ENCODE measurements around the gene ST6GALNAC4.

ST6GALNAC4 gene

DNA sequence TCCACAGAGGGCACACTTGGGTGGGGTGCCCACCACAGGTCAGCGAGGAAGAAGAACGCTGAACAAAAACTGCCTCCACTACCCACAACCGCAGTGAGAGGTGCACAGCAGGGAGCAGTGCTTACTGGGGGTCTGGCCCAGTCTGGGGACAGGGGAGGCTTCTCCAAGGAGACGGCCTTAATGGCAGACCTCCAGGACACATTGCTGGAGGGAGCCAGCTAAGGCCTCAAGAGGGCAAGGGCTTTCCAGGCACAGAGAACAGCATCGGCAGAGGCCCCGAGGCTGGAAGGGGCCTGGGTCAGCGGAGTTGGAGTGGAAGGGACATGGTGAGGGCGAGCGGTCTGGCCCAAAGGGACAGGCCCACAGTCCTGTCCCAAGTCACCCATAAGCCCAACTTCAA, 29.1 kb upstream of the ST6GALNAC4 start:
- DNase-seq, result no peak

DNA sequence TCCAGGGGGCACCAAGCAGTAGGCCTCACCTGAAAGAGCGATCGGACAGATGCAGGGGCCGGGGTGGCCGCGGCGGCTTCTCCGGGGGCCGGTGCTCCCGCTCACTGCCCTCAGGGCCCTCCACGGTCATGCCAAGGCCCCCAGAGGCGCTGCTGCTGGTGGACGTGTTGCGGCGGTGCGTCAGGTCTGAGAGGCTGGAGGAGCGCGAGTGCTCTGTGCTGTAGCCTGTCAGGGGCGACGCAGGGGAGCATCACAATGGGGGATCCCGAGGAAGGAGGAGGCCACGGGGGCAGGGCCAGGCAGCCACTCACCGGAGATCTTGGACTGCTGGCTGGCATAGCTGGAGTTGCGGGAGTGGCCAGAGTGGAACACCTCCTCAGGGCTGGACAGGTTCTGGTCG, 28.5 kb upstream of the ST6GALNAC4 start:
- no peak for DNase-seq

GRCh38 chr9:127944586-127945218, 27.9 kb upstream of the ST6GALNAC4 start:
- DNase-seq, result no peak

DNA sequence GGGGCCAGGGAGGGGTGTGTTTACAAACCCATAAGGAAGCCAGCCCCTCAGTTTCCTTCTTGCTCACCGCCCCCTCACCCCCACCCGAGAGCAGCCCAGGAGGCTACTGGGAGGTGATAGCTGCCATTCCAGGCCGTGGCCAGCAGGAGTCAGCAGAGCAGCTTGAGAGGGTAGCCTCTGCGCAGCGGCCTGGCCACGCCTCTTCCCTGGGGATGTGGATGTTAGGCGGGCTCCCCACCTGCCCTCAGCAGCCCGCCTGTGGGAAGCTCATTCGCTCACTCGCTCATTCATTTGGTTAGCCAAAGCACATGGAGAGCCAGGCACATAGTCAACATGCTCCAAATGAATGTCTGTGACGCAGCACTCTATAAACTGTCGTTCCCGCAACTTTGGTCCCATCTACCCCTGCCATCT, 26.9 kb upstream of the ST6GALNAC4 start:
- peak; percentile 53 for DNase-seq

GRCh38 chr9:127943011-127943662, 26.3 kb upstream of the ST6GALNAC4 start:
- no peak for DNase-seq

DNA sequence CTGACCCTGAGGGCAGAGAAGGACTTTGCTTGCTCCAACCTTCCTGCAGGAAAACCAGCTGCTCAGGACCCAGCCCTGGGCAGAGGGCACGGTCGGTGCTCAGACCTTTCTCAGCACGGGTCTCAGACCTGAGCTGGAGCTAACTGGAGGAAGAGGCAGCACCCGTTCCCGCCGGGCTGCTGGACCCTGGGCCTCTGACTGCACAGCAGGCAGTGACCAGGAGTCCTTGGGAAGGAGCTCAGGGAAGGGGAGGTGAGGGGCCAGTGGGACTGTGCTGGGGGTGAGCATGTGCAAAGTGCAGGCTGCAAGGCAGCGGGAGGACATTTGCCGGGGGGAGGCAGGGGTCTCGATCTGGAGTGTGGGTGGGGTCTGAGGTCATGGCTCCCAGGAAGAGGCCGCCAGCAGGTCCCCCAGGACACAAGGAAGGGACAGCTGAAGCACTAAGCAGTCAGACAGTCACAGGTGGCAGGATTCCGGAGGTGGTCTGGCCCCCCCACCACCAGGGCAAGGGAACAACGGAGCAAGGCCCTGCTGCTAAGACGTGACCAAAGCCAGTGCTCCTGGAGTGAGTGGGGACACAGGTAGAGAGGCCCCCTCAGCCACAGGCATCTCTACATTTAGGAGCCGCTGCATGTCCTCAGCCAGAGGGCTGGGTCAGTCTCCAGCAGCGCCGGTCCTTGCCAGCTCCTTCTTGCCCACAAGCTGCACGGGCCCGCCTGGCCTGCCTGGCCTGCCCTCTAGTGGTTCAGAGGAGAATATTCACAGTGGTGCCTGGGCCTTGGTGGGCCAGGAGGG, 25.6 kb upstream of the ST6GALNAC4 start:
- DNase-seq, result no peak

- no peak for DNase-seq
These were observed 25.0 kb upstream of the ST6GALNAC4 start for GRCh38 chr9:127941961-127942215.

GRCh38 chr9:127941062-127941960, 24.5 kb upstream of the ST6GALNAC4 start:
- DNase-seq, result no peak

DNA sequence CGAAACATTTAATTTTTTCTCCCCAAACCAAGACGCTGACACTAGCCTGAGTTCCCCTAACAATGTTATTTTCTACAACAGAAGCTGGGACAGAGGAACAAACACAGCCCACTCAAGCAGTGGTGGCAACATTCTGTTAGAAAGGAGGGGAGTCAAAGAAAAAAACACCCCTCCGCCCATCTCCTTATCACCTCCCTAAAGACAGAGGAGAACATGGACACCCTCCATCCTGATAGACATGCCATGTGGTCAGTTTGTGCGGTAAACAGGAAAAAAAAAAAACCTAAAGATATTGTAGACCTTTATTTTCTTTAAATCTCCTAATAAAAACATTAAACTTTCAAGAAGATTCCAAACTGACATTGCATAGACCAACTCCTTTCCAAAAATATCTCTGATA, 23.8 kb upstream of the ST6GALNAC4 start:
- DNase-seq, result no peak

DNA sequence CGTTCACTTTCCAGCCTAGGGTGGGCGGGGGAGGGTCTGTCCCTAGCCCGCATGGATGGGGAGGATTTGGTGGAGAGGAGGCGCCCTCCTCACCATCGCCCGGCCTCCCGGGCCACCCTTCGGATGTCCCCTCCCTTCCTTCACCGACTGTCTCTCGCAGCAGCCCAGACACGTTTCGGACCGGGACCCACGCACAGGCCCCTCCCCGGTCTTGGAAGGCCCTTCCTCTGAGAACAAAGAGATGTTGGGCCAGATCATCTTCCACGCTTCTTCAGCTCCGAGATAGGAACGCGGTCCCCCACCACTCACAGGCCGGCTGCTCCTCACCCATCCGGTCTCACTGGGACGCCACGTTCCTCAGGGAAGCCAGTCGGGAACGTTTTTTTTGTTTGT, 21.5 kb upstream of the ST6GALNAC4 start:
- DNase-seq, result no peak

DNA sequence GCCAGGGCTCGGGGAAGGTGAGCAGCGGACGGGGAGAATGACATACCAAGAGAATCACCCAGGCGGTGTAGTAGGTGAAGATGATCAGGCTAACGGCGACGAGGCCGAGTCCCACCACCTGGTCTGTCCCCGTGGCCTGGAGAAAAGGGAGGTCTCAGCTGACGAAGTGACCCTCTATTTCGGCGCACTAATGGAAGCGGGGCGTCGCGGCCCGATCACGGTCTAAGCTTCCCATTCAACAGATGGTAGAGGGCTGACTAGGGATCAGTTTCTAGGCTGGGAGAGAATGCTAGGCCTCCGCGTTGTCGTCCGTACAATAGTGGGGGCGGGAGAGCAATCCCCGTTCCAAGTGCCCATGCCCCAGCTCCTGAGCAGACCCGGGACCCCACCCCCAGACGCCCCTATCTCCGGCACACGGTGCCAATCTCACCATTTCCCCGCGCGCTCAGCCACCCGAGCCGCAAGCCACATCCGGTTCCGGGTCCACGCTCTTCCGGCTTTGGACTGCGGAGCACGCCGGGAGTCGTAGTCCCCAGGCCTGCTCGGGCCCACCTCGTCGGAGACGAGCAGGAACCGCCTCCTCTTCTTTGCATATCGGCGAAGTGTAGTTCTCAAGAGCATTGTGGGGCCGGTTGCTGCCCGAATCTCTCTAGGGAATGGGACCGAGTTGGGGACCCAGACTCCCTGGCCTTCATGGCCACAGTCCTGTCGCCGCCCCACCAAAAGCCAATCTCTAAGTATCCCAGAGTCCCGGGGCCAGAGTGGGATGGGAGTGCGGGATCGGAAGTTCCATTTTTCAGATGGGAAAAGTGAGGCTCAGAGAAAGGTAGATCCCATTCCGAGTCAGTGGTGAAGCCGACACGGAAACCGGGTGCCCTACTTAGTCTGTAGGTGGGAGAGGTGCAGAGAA, 20.8 kb upstream of the ST6GALNAC4 start, which contains the start of gene DPM2:
TSS of gene DPM2 (minus strand) at position 467 of the 910 bp plus-strand sequence. CDS start at position 433, 34 bp downstream.
- DNase-seq, result no peak

DNA sequence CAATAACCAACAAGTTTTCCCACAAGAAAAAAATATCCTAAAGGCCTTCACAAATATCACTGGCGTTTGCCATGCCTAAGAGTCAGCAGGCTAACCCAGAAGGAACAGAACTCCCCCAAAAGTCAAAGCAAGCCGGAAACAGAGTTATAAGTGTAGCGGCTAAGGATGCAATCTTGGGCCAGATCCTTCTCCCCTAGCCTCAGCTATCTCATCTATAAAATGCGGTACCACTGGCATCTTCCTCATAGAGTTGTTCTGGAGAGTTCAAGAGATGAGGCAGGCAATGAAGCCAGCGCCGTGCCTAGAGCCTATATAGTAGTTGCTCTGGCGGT, 20.2 kb upstream of the ST6GALNAC4 start:
- no peak for DNase-seq

DNA sequence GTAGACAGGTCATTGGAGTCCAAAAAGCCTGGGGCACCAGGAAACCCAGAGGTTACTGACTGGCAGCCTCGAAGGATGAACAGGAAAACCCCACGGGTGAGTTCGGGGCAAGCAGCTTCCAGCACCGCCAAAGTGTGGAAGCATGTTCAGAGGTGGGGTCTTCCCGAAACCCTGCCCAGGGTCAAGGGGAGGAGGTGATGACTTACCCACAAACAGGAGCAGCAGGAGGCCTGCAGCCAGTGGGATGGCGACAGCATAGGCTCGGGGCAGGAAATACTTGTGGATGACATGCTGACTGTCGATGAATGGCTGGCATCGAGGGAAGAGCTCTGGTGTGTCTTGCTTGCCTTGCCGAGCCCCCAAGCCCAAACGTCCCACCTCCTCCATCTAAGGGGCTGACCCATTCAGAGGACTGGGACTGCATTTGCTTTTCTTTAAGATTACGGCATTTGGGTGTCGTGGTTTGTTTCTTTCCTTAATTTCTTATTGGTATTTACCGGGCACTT, 19.6 kb upstream of the ST6GALNAC4 start:
- no peak for DNase-seq

DNA sequence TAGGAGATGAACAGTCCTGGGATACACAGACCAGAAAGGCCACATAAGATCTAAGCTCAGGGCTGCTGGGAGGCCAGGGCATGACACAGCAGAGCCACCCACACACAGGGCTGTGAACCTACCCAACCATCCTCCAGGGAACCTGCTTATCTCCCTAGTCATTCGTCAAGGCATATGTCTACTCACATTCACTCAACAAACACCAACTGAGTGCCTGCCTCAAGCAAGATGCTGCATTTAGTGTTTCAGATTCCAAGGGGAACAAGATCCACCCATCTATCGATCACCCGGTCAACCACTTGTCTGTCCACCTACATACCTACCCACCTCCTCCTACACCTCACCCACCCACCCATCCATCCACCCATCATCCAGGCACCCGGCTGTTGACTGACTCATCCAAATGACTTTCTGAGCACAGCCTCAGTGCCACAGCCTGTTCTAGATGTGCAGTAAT, 19.0 kb upstream of the ST6GALNAC4 start:
- no peak for DNase-seq

DNA sequence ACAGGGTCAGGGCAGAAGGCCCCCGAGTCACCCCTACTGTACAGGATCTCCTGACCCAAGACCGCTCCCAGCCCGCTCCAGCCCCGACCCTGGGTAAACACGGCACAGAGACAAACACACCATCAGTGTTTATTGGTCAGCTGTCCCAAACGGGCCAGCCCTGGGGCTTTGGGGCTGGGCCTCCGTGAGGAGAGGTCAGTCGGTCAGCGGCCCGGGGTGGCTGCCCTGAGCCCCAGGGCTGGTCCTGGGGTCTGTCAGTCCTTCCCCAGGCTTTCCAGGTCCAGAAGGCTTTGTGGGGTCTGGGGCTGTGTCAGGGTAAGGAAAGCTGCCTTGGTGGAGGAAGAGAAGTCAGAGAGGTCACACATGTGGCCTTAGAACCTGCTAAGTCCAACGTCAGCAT, 18.1 kb upstream of the ST6GALNAC4 start:
- DNase-seq, result no peak

GRCh38 chr9:127934248-127934647, 17.4 kb upstream of the ST6GALNAC4 start:
- DNase-seq, result no peak

DNA sequence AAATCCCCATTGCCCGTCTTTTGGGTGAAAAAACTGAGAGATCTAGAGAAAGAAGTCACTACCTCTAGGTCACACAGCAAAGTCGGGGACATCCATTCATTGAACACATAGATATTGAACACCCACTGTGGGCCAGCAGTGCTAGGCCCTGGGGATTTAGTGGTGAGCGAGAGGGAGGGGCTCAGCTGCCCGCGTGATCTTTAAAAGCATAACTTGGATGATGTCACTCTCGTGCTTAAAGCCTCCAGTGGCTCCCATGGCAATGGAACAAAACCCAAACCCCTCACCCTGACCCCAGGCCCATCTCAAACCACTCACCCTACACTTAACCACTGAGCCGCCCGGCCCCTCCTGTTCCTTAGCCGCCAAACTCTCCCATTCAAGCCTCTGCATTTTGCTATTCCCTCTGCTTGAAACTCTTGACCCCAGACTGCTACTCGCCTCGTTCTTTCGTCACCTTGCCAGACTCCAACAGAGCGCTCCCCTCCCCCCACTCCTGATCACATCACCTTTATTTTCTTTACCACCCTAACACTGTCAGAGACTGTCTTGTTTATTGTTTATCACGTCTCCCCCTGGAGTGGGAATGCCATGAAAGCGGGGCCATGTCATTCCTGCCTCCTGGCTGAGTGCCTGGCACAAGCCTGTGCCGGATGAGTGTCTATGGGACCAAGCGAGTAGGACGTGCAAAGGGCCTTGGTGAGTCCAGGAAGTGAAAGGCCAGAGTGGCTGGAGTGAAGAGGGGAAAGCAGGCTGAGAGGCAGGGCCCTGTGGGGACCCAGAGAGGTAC, 14.4 kb upstream of the ST6GALNAC4 start:
- DNase-seq, result no peak

GRCh38 chr9:127930231-127931091, 13.6 kb upstream of the ST6GALNAC4 start, which contains the start of gene PIP5KL1:
Gene PIP5KL1, minus strand, starts transcription at chr9:127930777. Its CDS starts 25 bp downstream, at chr9:127930752.
- no peak for DNase-seq

DNA sequence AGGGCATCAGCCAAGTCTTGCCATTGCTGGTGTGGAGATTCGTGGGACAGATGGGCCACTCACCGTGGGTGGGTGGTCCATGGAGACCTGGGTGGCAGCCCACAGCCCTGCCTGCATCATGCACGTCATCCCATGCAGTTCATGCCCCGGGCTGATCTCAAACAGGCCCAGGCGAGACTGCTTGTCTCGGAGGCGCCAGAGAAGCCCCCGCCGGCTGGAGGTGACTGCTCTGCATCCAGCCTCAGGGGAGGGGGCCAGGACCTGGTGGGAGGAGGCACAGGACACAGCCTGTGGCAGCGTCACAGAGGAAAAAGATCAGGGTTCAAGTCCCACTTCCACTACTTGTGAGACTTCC, 12.8 kb upstream of the ST6GALNAC4 start:
- DNase-seq, result no peak

All from NCI-H2081 treated with DMSO at 0.1 percent for 48 hours (cell line).